Measurements from ENCODE around the gene CHN1. TPM values are rescaled to one million over a fixed set of nuclear protein-coding genes. Genes with fewer than 3 reads are reported as not detected.

The CHN1 gene
- total and polyA plus RNA-seq, 2 donors from 2014 or later = 6.5 to 14.1 TPM

GRCh38 chr2:174797781-174798276, 207.4 kb downstream of the CHN1 start:
- no peaks in the 10 kb centered on the region for H3K36me3 ChIP-seq (ENCODE audit: control insufficient read depth in 2 of 3, insufficient read depth in 3 of 3, low read length in 3 of 3)
- FAIRE-seq = no peak
- intact Hi-C loops (cut with DNase I) = no loop called here
- no peak overlapping the region for H3K9ac ChIP-seq (ENCODE audit: low read length in 3 of 3)
- peak in 1 of 5 donors; percentile 7 for DNase-seq
- H3K9me3 ChIP-seq (ENCODE audit: control insufficient read depth in 2 of 3, insufficient read depth in 1 of 3, low read length in 3 of 3) = no peaks in the 10 kb centered on the region
- no peaks in the 10 kb centered on the region for H3K27me3 ChIP-seq (ENCODE audit: control insufficient read depth, insufficient read depth, low read length)
- H3K27ac ChIP-seq (ENCODE audit: low read depth in 2 of 2, low read length in 2 of 2) = no peak overlapping the region
- H3K4me1 ChIP-seq (ENCODE audit: control insufficient read depth in 2 of 3, insufficient read depth in 2 of 3, low read depth in 1 of 3, low read length in 3 of 3) = no peaks in the 10 kb centered on the region
- H3K4me3 ChIP-seq (ENCODE audit: low read length in 3 of 3) = no peak overlapping the region
- TF ChIP-seq, protein P1, sequence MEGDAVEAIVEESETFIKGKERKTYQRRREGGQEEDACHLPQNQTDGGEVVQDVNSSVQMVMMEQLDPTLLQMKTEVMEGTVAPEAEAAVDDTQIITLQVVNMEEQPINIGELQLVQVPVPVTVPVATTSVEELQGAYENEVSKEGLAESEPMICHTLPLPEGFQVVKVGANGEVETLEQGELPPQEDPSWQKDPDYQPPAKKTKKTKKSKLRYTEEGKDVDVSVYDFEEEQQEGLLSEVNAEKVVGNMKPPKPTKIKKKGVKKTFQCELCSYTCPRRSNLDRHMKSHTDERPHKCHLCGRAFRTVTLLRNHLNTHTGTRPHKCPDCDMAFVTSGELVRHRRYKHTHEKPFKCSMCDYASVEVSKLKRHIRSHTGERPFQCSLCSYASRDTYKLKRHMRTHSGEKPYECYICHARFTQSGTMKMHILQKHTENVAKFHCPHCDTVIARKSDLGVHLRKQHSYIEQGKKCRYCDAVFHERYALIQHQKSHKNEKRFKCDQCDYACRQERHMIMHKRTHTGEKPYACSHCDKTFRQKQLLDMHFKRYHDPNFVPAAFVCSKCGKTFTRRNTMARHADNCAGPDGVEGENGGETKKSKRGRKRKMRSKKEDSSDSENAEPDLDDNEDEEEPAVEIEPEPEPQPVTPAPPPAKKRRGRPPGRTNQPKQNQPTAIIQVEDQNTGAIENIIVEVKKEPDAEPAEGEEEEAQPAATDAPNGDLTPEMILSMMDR (IDR thresholded peaks at IDR 0.05; ENCODE audit: borderline replicate concordance, extremely low read depth, insufficient read depth) = no peak

GRCh38 chr2:174796319-174796771, 208.8 kb downstream of the CHN1 start:
- no peaks in the 10 kb centered on the region for H3K4me1 ChIP-seq (ENCODE audit: control insufficient read depth in 2 of 3, insufficient read depth in 2 of 3, low read depth in 1 of 3, low read length in 3 of 3)
- TF ChIP-seq, protein P1 (IDR thresholded peaks at IDR 0.05; ENCODE audit: borderline replicate concordance, extremely low read depth, insufficient read depth) = no peak
- intact Hi-C loops (cut with DNase I) = no loop called here
- no peak overlapping the region for H3K9ac ChIP-seq (ENCODE audit: low read length in 3 of 3)
- no peaks in the 10 kb centered on the region for H3K36me3 ChIP-seq (ENCODE audit: control insufficient read depth in 2 of 3, insufficient read depth in 3 of 3, low read length in 3 of 3)
- H3K9me3 ChIP-seq (ENCODE audit: control insufficient read depth in 2 of 3, insufficient read depth in 1 of 3, low read length in 3 of 3) = no peaks in the 10 kb centered on the region
- DNase-seq (no peak), FAIRE-seq (no peak)
- no peaks in the 10 kb centered on the region for H3K27me3 ChIP-seq (ENCODE audit: control insufficient read depth, insufficient read depth, low read length)
- H3K4me3 ChIP-seq (ENCODE audit: low read length in 3 of 3) = no peak overlapping the region
- H3K27ac ChIP-seq (ENCODE audit: low read depth in 2 of 2, low read length in 2 of 2) = no peak overlapping the region

GRCh38 chr2:174794851-174795374, 210.3 kb downstream of the CHN1 start:
- H3K27me3 ChIP-seq (ENCODE audit: control insufficient read depth, insufficient read depth, low read length) = no peaks in the 10 kb centered on the region
- H3K27ac ChIP-seq (ENCODE audit: low read depth in 2 of 2, low read length in 2 of 2) = no peak overlapping the region
- H3K9me3 ChIP-seq (ENCODE audit: control insufficient read depth in 2 of 3, insufficient read depth in 1 of 3, low read length in 3 of 3) = no peaks in the 10 kb centered on the region
- no peaks in the 10 kb centered on the region for H3K36me3 ChIP-seq (ENCODE audit: control insufficient read depth in 2 of 3, insufficient read depth in 3 of 3, low read length in 3 of 3)
- no peak overlapping the region for H3K4me3 ChIP-seq (ENCODE audit: low read length in 3 of 3)
- TF ChIP-seq, protein P1 (IDR thresholded peaks at IDR 0.05; ENCODE audit: borderline replicate concordance, extremely low read depth, insufficient read depth) = no peak
- no peak overlapping the region for H3K9ac ChIP-seq (ENCODE audit: low read length in 3 of 3)
- H3K4me1 ChIP-seq (ENCODE audit: control insufficient read depth in 2 of 3, insufficient read depth in 2 of 3, low read depth in 1 of 3, low read length in 3 of 3) = no peaks in the 10 kb centered on the region
- FAIRE-seq (no peak), DNase-seq (no peak)
- intact Hi-C loops (cut with DNase I) = no loop called here

Data from kidney (tissue), 14 donors.